ENCODE data around the gene OR4D10.
"Not testable (repeated sequence)": the region's sequence is repeated elsewhere in the genome, so short reads cannot be mapped to it uniquely, and the experiment has no call there.

OR4D10 gene

GRCh38 chr11:59436169-59436568 is 36.9 kb upstream of the OR4D10 start, which contains the start of gene OR5A1:
Gene OR5A1 (plus strand): TSS chr11:59436469. CDS start chr11:59443169, 6,700 bp downstream.
- no peak for TF ChIP-seq CTCF (IDR thresholded peaks at IDR 0.05; ENCODE audit: low read depth, low read length, missing control alignments)
- in situ Hi-C loops (cut with HindIII; ENCODE audit: low sequenced_read_pairs) = no loop called here
- no peak within 1 kb of the TSS for H3K4me3 ChIP-seq (ENCODE audit: low read depth, low read length)
- DNase-seq (ENCODE audit: low read depth) = no peak

GRCh38 chr11:59437770-59438169 is 35.3 kb upstream of the OR4D10 start:
- no peak overlapping the region for H3K4me3 ChIP-seq (ENCODE audit: low read depth, low read length)
- in situ Hi-C loops (cut with HindIII; ENCODE audit: low sequenced_read_pairs) = no loop called here
- TF ChIP-seq CTCF (IDR thresholded peaks at IDR 0.05; ENCODE audit: low read depth, low read length, missing control alignments) = no peak
- no peak for DNase-seq (ENCODE audit: low read depth)

GRCh38 chr11:59445624-59446023 is 27.5 kb upstream of the OR4D10 start:
- DNase-seq (ENCODE audit: low read depth); H3K4me3 ChIP-seq (ENCODE audit: low read depth, low read length); in situ Hi-C loops (cut with HindIII; ENCODE audit: low sequenced_read_pairs): not testable (repeated sequence)

GRCh38 chr11:59448484-59448883 is 24.6 kb upstream of the OR4D10 start:
- TF ChIP-seq CTCF (IDR thresholded peaks at IDR 0.05; ENCODE audit: low read depth, low read length, missing control alignments) = no peak
- in situ Hi-C loops (cut with HindIII; ENCODE audit: low sequenced_read_pairs) = no loop called here
- no peak for DNase-seq (ENCODE audit: low read depth)
- no peak overlapping the region for H3K4me3 ChIP-seq (ENCODE audit: low read depth, low read length)

- no peak for TF ChIP-seq CTCF (IDR thresholded peaks at IDR 0.05; ENCODE audit: low read depth, low read length, missing control alignments)
- no peak for DNase-seq (ENCODE audit: low read depth)
- H3K4me3 ChIP-seq (ENCODE audit: low read depth, low read length) = no peak within 1 kb of the TSS
- in situ Hi-C loops (cut with HindIII; ENCODE audit: low sequenced_read_pairs) = no loop called here
Observed at GRCh38 chr11:59456661-59457060, 16.5 kb upstream of the OR4D10 start, which contains the start of gene OR4D6. Gene OR4D6 (plus strand): TSS chr11:59456961. CDS start chr11:59456961, 0 bp downstream.

GRCh38 chr11:59459916-59460315 is 13.2 kb upstream of the OR4D10 start:
- no peak for TF ChIP-seq CTCF (IDR thresholded peaks at IDR 0.05; ENCODE audit: low read depth, low read length, missing control alignments)

GRCh38 chr11:59463190-59463641 is 9.9 kb upstream of the OR4D10 start:
- no peak for DNase-seq (ENCODE audit: low read depth)
- no peak overlapping the region for H3K4me3 ChIP-seq (ENCODE audit: low read depth, low read length)
- in situ Hi-C loops (cut with HindIII; ENCODE audit: low sequenced_read_pairs) = no loop called here
- no peak for TF ChIP-seq CTCF (IDR thresholded peaks at IDR 0.05; ENCODE audit: low read depth, low read length, missing control alignments)

More at GRCh38 chr11:59459916-59460315, 13.2 kb upstream of the OR4D10 start:
- DNase-seq (ENCODE audit: low read depth) = no peak
- in situ Hi-C loops (cut with HindIII; ENCODE audit: low sequenced_read_pairs) = no loop called here
- H3K4me3 ChIP-seq (ENCODE audit: low read depth, low read length) = no peak overlapping the region
